DOHH2 (cell line): ENCODE results near the gene SPEM3.

ENCODE experiments used
- H3F3A ChIP-seq: fragments of 200-600 bp; sonication (generic), shearing (Covaris generic); 2 replicates; pipeline ENCODE4 v1.6.0; 2016; ENCODE audit warnings: antibody characterized with exemption, mild to moderate bottlenecking; ENCODE audit not compliant: control insufficient read depth, insufficient read depth
- H3K27ac ChIP-seq: fragments of 200-600 bp; sonication (generic); 2 replicates; pipeline ENCODE4 v1.5.1; 2014; ENCODE audit warnings: low read depth, mild to moderate bottlenecking, low read length, moderate library complexity
- H3K27me3 ChIP-seq: fragments of 200-600 bp; sonication (generic); 2 replicates; pipeline ENCODE4 v1.6.1; 2014; ENCODE audit warnings: mild to moderate bottlenecking, low read length, mixed read lengths; ENCODE audit not compliant: control insufficient read depth
- H3K36me3 ChIP-seq: fragments of 200-600 bp; sonication (generic); 2 replicates; pipeline ENCODE4 v1.6.1; 2014; ENCODE audit warnings: mild to moderate bottlenecking, low read length, moderate library complexity, mixed read lengths; ENCODE audit not compliant: control insufficient read depth
- H3K4me1 ChIP-seq: fragments of 200-600 bp; sonication (generic); 2 replicates; pipeline ENCODE4 v1.6.1; 2014; ENCODE audit warnings: mild to moderate bottlenecking, low read length, mixed read lengths; ENCODE audit not compliant: control insufficient read depth
- H3K4me2 ChIP-seq: fragments of 200-600 bp; sonication (generic); 2 replicates; pipeline ENCODE4 v1.6.0; 2014; ENCODE audit warnings: mild to moderate bottlenecking, low read length, moderate library complexity
- H3K4me3 ChIP-seq: fragments of 200-600 bp; sonication (generic); 2 replicates; pipeline ENCODE4 v1.5.1; 2014; ENCODE audit warnings: mild to moderate bottlenecking, low read length, mixed read lengths
- H3K79me2 ChIP-seq: fragments of 200-600 bp; sonication (generic); 2 replicates; pipeline ENCODE4 v1.6.1; 2014; ENCODE audit warnings: mild to moderate bottlenecking, low read length, mixed read lengths; ENCODE audit not compliant: control insufficient read depth
- H3K9me2 ChIP-seq: fragments of 200-600 bp; sonication (generic); replicated peaks from 2 replicates; pipeline ENCODE4 v1.6.1; 2014; ENCODE audit warnings: mild to moderate bottlenecking, low read length, mixed read lengths; ENCODE audit not compliant: control insufficient read depth
- H3K9me3 ChIP-seq: fragments of 200-600 bp; sonication (generic); 2 replicates; pipeline ENCODE4 v1.6.1; 2014; ENCODE audit warnings: antibody characterized with exemption, low read length, mixed read lengths; ENCODE audit not compliant: control insufficient read depth, insufficient read depth
- H4K20me1 ChIP-seq: fragments of 200-600 bp; sonication (generic); 2 replicates; pipeline ENCODE4 v1.6.0; 2014; ENCODE audit warnings: low read depth, mild to moderate bottlenecking, antibody characterized with exemption, low read length, moderate library complexity; ENCODE audit not compliant: control insufficient read depth, insufficient read depth
- EZH2phosphoT487 ChIP-seq: fragments of 200-600 bp; sonication (generic); IDR thresholded peaks from 2 replicates; pipeline ENCODE4 v1.6.1; 2017; ENCODE audit warnings: borderline replicate concordance, mild to moderate bottlenecking, antibody characterized with exemption, low read length, moderate library complexity, mixed read lengths
- TF ChIP-seq, protein P1 (sequence below): fragments of 200-600 bp; sonication (generic); IDR thresholded peaks from one replicate; pipeline ENCODE4 v1.5.1; 2014; ENCODE audit warnings: antibody characterized with exemption, mild to moderate bottlenecking, low read depth, low read length; ENCODE audit not compliant: poor library complexity, severe bottlenecking

The SPEM3 gene

DNA sequence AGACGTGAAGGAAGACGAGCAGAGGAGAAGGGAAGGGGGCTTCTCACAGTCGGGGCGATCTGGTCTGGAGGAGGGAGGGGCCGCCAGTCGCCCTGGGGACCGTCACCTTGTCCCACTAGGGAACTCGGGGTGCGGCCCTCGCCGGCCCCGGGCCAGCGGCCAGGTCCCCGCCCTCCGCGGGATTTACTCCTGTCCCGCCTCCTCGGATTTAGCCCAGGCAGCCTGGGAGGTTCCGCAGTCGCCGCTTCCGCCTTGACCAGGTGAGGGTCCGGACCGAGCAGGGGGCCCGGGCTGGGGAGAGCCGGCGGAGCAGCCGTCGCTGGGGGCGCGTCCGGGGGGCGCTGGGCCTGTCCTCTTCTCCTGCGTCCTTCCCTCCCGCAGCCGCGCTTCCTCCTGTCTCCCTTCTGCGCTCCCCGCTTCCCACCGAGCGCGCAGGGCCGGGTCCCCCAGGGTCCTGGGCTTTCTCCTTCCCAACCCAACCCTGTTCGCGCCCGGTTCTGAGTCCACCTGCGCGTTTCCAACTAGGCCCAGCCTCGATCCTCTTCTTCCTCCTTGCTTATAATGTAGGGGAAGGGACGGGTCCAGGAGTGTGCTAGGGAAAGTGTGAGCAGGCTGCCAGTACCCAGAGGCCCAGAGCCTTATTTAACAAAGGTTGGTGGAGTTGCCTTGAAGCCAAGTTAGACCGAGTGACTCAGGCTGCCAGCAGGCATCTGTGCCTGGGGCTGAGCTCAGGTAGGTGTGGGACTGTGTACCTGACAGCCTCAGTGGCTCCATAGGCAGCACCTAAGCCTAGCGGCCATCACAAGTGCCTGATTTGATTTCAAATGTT lies 47.6 kb upstream of the SPEM3 start, which contains the start of gene TNK1:
TNK1 (plus strand) TSS at position 235 of the 829 bp plus-strand sequence. CDS start 1,838 bp downstream, outside the sequence.
- Histone ChIP-seq H3K27me3 (0 out of 2 replicates have a peak, but pooled peaks cover 6% of the 10 kb centered on the region), H3K79me2 (no peaks in the 10 kb centered on the region), H3F3A (no peaks in the 10 kb centered on the region), H4K20me1 (no peaks in the 10 kb centered on the region), H3K9me2 (no peaks in the 10 kb centered on the region), H3K4me3 (no peak within 1 kb of the TSS), H3K9me3 (peaks cover 6% of the 10 kb centered on the region), H3K36me3 (no peaks in the 10 kb centered on the region), H3K4me1 (peaks cover 15% of the 10 kb centered on the region), H3K27ac (no peak within 1 kb of the TSS), H3K4me2 (no peak within 1 kb of the TSS)
- TF ChIP-seq, protein P1, sequence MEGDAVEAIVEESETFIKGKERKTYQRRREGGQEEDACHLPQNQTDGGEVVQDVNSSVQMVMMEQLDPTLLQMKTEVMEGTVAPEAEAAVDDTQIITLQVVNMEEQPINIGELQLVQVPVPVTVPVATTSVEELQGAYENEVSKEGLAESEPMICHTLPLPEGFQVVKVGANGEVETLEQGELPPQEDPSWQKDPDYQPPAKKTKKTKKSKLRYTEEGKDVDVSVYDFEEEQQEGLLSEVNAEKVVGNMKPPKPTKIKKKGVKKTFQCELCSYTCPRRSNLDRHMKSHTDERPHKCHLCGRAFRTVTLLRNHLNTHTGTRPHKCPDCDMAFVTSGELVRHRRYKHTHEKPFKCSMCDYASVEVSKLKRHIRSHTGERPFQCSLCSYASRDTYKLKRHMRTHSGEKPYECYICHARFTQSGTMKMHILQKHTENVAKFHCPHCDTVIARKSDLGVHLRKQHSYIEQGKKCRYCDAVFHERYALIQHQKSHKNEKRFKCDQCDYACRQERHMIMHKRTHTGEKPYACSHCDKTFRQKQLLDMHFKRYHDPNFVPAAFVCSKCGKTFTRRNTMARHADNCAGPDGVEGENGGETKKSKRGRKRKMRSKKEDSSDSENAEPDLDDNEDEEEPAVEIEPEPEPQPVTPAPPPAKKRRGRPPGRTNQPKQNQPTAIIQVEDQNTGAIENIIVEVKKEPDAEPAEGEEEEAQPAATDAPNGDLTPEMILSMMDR = no peak
- no peak for TF ChIP-seq EZH2phosphoT487

DNA sequence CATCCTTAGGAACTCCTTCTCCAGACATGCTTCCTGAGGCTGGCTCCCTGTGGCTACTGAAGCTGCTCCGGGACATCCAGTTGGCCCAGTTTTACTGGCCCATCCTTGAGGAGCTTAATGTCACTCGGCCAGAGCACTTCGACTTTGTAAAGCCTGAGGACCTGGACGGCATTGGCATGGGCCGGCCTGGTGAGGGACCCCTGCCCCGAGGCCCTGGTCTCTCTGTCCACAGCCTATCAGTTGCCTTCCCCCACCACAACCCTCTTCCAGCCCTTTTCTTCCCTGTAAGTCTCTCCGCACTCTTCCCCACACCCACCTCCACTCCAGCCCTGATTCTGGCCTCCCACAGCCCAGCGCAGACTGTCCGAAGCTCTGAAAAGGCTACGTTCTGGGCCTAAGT lies 45.8 kb upstream of the SPEM3 start:
- H3K9me2 ChIP-seq = no peaks in the 10 kb centered on the region
- peaks cover 6% of the 10 kb centered on the region for H3K9me3 ChIP-seq
- H3K27ac ChIP-seq = no peak overlapping the region
- H4K20me1 ChIP-seq = no peaks in the 10 kb centered on the region
- H3K4me1 ChIP-seq = peaks cover 15% of the 10 kb centered on the region
- no peak overlapping the region for H3K4me2 ChIP-seq
- H3K79me2 ChIP-seq = no peaks in the 10 kb centered on the region
- no peaks in the 10 kb centered on the region for H3K36me3 ChIP-seq
- H3K4me3 ChIP-seq = no peak overlapping the region
- H3F3A ChIP-seq = no peaks in the 10 kb centered on the region
- TF ChIP-seq EZH2phosphoT487 = no peak
- TF ChIP-seq, protein P1 = no peak
- H3K27me3 ChIP-seq = 0 out of 2 replicates have a peak, but pooled peaks cover 6% of the 10 kb centered on the region

DNA sequence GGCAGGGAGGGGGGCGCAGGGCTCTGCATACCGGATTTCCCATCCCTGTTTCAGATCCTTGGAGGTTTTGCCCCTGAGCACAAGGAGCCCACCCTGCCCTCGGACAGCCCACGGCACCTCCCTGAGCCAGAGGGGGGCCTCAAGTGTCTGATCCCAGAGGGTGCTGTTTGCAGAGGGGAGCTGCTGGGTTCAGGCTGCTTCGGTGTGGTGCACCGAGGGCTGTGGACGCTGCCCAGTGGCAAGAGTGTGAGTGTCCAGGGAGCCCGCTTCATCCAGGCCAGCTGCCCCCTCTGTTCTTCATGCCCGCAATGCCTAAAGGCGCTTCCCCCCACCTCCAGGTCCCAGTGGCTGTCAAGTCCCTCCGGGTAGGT lies 45.3 kb upstream of the SPEM3 start:
- H3K27me3 ChIP-seq = 0 out of 2 replicates have a peak, but pooled peaks cover 6% of the 10 kb centered on the region
- no peaks in the 10 kb centered on the region for H4K20me1 ChIP-seq
- no peaks in the 10 kb centered on the region for H3F3A ChIP-seq
- peaks cover 15% of the 10 kb centered on the region for H3K4me1 ChIP-seq
- H3K9me3 ChIP-seq = peaks cover 6% of the 10 kb centered on the region
- H3K36me3 ChIP-seq = no peaks in the 10 kb centered on the region
- peak overlapping the region; percentile 91 for H3K4me2 ChIP-seq
- no peaks in the 10 kb centered on the region for H3K79me2 ChIP-seq
- TF ChIP-seq, protein P1 = no peak
- TF ChIP-seq EZH2phosphoT487 = no peak
- no peaks in the 10 kb centered on the region for H3K9me2 ChIP-seq
- no peak overlapping the region for H3K27ac ChIP-seq
- no peak overlapping the region for H3K4me3 ChIP-seq
